Muscle of leg (tissue), 11 donors: ENCODE data around the gene EGFR. TPM values are rescaled to one million over a fixed set of nuclear protein-coding genes. Genes with fewer than 3 reads are reported as not detected.

Experiments used
- DNase-seq: peaks from one replicate; pipeline ENCODE4 v3.0.0; 2013
- H3K27ac ChIP-seq: one replicate; pipeline ENCODE4 v1.5.1; 2013; ENCODE audit warnings: mild to moderate bottlenecking, low read length, control low read depth
- H3K27me3 ChIP-seq: one replicate; pipeline ENCODE4 v1.6.1; 2013; ENCODE audit warnings: low read length; ENCODE audit not compliant: control insufficient read depth, insufficient read depth
- H3K36me3 ChIP-seq: one replicate; pipeline ENCODE4 v1.6.1; 2013; ENCODE audit warnings: low read length; ENCODE audit not compliant: control insufficient read depth, insufficient read depth
- H3K4me1 ChIP-seq: one replicate; pipeline ENCODE4 v1.6.1; 2013; ENCODE audit warnings: low read length; ENCODE audit not compliant: control insufficient read depth, insufficient read depth
- H3K4me3 ChIP-seq: one replicate; pipeline ENCODE4 v1.5.1; 2013; ENCODE audit warnings: low read length, control low read depth
- H3K9me3 ChIP-seq: replicated peaks from 2 replicates; pipeline ENCODE4 v1.6.1; 2013; ENCODE audit warnings: low read depth, low read length; ENCODE audit not compliant: control insufficient read depth
- WGBS: methylation state at CpG from one replicate; pipeline ENCODE4 v1.1.5; 2013; ENCODE audit warnings: missing lambda C conversion rate; ENCODE audit not compliant: insufficient coverage; 5-methylcytosine and 5-hydroxymethylcytosine counted together
- polyA plus RNA-seq, 8 donors: library from polyadenylated mRNA; unstranded; fragments of 120-200 nt; gene quantifications; one replicate each; pipeline versions ENCODE4 v1.2.1 to v1.2.3, GENCODE V29; 2013; ENCODE audit warnings: inconsistent platforms in 1 of 8, low replicate concordance in 1 of 8; ENCODE audit not compliant: insufficient read length in 8 of 8, insufficient read depth in 1 of 8
- total RNA-seq: library from RNA; stranded (reverse); fragments of 120-200 nt; gene quantifications from one replicate; pipeline ENCODE4 v1.2.4, GENCODE V29; 2013

Gene EGFR
- total and polyA plus RNA-seq, 9 donors, result 18.6 to 42.8 (median 25.5) TPM

DNA sequence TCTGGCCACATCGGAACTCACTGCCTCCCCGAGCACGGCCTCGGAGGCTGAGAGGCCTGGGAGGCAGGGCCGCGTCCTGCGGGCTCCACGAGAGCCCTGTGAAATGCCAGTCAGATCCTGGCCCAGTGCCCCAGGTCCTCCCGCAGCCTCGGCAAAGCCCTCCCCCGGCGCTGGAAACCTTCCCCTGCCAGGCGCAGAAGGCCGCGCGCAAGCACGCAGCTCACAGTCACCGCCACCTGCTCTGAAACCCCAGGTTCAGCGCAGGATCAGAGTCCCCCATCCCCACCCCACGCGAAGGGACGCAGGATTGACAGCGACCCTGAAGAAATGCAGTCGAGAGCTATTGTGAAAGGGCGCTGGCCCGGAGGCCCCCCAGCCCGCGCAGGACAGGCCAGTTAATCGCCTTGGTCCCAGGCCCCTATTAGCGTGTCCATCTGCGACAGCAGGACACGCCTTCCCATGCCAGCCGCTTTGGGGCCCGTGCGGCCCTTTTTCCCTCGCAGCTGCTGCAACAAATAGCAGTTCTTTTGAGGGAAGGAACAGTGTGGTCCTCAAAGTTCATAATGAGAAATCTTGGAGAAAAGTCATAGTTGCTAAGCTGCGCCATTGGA, 13.5 kb upstream of the EGFR start:
- 72% methylated on average over 35 of the region's 37 CpGs for WGBS
- Histone ChIP-seq H3K9me3 (no peaks in the 10 kb centered on the region), H3K4me1 (no peaks in the 10 kb centered on the region), H3K36me3 (no peaks in the 10 kb centered on the region), H3K27me3 (no peaks in the 10 kb centered on the region), H3K27ac (no peak overlapping the region), H3K4me3 (no peak overlapping the region)
- DNase-seq, result no peak

DNA sequence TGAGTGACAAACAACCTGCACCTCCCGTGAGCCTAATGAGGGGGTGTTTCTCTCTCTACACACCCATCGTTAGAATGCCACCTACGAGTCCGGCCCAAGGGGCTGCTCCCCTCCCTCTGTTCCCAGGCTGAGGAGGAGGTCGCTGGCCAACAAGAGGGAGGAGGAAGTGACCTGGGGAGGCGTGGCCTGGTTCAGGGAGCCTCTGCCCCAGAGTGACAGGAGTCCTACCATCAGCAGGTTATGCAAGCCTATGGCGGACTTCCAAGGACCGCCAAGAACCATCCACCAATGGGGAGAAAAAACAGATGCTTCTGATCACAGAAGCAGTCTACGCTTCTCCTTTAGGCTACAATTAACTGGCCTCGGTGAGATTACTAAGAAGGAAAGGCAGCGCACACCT, 12.3 kb upstream of the EGFR start:
- Histone ChIP-seq H3K36me3 (no peaks in the 10 kb centered on the region), H3K9me3 (no peaks in the 10 kb centered on the region), H3K27me3 (no peaks in the 10 kb centered on the region), H3K4me1 (no peaks in the 10 kb centered on the region), H3K4me3 (no peak overlapping the region), H3K27ac (no peak overlapping the region)
- WGBS, result 79% methylated on average over 6 of the region's 11 CpGs
- DNase-seq, result no peak

DNA sequence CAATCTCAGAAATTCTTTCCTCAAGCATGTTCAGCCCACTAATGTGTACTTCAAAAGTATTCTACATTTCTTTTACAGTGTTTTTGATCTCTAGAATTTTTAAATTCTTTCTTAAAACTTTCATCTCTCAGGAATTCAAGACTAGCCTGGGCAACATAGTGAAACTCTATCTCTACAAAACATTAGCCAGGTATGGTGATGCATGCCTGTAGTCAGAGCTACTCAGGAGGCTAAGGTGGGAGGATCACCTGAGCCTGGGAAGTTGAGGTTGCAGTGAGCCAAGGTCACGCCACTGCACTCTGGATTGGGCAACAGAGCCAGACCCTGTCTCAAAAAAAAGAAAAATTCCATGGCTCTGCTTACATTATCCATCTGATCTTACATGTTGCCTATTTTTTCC, 5.0 kb upstream of the EGFR start:
- Histone ChIP-seq H3K27me3 (peaks cover 15% of the 10 kb centered on the region), H3K27ac (no peak overlapping the region), H3K9me3 (no peaks in the 10 kb centered on the region), H3K36me3 (no peaks in the 10 kb centered on the region), H3K4me3 (no peak overlapping the region), H3K4me1 (peaks cover 11% of the 10 kb centered on the region)
- no peak for DNase-seq
- WGBS, result 100% methylated on average over 1 of the region's 1 CpG

DNA sequence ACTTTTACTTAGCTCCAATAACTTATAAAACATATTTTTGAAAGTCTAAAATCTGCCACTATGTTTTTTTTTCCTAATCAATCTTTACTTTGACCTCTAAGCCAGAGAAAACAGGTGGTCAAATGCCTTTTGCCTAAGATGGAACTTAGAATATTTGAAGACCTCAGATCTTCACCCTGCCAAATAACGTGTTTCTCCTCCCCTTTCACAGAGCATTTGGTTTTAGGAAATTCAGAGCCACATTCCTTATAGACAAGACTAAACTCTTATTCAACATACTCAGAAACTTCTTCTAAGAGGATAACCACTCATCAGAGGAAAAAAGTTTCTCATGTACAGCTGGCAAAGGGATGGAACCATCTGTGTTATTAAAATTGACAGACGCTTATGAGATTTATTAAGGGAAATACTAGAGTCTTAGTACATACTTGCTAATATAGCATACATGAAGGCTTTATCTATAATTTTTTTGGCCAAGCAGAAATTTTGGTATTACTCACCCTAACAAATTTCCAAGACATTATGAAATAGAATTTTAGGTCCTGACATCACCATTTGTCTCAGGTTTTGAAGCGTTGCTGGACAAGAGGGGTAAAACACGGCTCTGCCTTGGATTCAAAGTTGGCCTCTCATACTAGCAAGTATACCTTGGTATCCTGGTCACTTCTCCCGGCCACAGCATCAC, 2.6 kb upstream of the EGFR start:
- H3K27ac ChIP-seq, result no peak overlapping the region
- H3K4me3 ChIP-seq, result no peak overlapping the region
- DNase-seq, result no peak
- no peaks in the 10 kb centered on the region for H3K36me3 ChIP-seq
- 70% methylated on average over 3 of the region's 5 CpGs for WGBS
- peaks cover 17% of the 10 kb centered on the region for H3K4me1 ChIP-seq
- no peaks in the 10 kb centered on the region for H3K9me3 ChIP-seq
- peaks cover 26% of the 10 kb centered on the region for H3K27me3 ChIP-seq

DNA sequence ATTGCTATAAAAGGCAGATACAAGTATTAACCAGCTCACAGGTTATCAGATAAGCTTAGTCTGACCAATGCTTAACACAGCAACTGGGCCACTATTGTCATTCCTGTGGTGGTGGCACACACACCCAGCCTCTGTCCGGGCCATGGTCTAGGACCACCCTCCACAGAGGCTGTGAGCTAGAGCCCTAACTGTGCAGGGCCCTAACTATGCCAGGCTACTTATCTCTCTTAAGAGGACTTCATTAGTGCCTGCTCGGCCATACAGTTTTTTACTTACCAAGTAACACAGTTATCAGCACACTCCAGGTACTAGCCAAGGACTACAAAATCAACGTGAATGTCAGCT, 2.1 kb upstream of the EGFR start:
- no peaks in the 10 kb centered on the region for H3K36me3 ChIP-seq
- H3K27ac ChIP-seq, result no peak overlapping the region
- peaks cover 19% of the 10 kb centered on the region for H3K4me1 ChIP-seq
- DNase-seq, result no peak
- no peak overlapping the region for H3K4me3 ChIP-seq
- 100% methylated on average over 2 of the region's 3 CpGs for WGBS
- H3K27me3 ChIP-seq, result peaks cover 26% of the 10 kb centered on the region
- H3K9me3 ChIP-seq, result no peaks in the 10 kb centered on the region

DNA sequence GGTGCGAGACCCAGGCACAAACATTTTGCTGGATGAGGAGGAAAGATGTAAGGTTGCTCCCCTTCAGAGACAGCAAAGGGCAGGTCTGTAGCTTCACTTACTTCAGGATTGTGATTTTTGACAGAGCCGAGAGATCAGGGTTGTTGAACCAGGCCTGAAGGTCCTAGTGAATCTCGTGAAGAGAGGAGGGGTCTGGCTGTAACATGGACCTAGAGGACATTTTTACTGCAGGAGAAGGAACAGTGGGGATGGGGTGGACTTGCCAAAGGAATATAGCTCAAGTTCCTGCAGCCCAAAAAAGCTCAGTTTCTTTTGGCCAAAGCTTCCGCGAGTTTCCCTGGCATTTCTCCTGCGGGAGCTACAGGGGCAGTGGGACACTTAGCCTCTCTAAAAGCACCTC, 976 bp upstream of the EGFR start:
- Histone ChIP-seq H3K4me3 (no peak overlapping the region), H3K36me3 (no peaks in the 10 kb centered on the region), H3K4me1 (peaks cover 22% of the 10 kb centered on the region), H3K9me3 (no peaks in the 10 kb centered on the region), H3K27ac (no peak overlapping the region), H3K27me3 (peaks cover 26% of the 10 kb centered on the region)
- DNase-seq, result peak; percentile 35
- 66% methylated on average over 6 of the region's 6 CpGs for WGBS

DNA sequence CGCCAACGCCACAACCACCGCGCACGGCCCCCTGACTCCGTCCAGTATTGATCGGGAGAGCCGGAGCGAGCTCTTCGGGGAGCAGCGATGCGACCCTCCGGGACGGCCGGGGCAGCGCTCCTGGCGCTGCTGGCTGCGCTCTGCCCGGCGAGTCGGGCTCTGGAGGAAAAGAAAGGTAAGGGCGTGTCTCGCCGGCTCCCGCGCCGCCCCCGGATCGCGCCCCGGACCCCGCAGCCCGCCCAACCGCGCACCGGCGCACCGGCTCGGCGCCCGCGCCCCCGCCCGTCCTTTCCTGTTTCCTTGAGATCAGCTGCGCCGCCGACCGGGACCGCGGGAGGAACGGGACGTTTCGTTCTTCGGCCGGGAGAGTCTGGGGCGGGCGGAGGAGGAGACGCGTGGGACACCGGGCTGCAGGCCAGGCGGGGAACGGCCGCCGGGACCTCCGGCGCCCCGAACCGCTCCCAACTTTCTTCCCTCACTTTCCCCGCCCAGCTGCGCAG, 424 bp downstream of the EGFR start:
- Histone ChIP-seq H3K4me3 (peak overlapping the region; percentile 76), H3K27ac (peak overlapping the region; percentile 53), H3K9me3 (no peaks in the 10 kb centered on the region), H3K27me3 (peaks cover 26% of the 10 kb centered on the region), H3K36me3 (no peaks in the 10 kb centered on the region), H3K4me1 (peaks cover 24% of the 10 kb centered on the region)
- WGBS, result under 1% methylated on average over 70 of the region's 70 CpGs
- peak; percentile 72 for DNase-seq

DNA sequence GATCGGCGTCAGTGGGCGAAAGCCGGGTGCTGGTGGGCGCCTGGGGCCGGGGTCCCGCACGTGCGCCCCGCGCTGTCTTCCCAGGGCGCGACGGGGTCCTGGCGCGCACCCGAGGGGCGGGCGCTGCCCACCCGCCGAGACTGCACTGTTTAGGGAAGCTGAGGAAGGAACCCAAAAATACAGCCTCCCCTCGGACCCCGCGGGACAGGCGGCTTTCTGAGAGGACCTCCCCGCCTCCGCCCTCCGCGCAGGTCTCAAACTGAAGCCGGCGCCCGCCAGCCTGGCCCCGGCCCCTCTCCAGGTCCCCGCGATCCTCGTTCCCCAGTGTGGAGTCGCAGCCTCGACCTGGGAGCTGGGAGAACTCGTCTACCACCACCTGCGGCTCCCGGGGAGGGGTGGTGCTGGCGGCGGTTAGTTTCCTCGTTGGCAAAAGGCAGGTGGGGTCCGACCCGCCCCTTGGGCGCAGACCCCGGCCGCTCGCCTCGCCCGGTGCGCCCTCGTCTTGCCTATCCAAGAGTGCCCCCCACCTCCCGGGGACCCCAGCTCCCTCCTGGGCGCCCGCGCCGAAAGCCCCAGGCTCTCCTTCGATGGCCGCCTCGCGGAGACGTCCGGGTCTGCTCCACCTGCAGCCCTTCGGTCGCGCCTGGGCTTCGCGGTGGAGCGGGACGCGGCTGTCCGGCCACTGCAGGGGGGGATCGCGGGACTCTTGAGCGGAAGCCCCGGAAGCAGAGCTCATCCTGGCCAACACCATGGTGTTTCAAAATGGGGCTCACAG, 1.1 kb downstream of the EGFR start:
- Histone ChIP-seq H3K27me3 (peaks cover 26% of the 10 kb centered on the region), H3K4me1 (peaks cover 26% of the 10 kb centered on the region), H3K4me3 (peak overlapping the region; percentile 76), H3K36me3 (no peaks in the 10 kb centered on the region), H3K27ac (peak overlapping the region; percentile 53), H3K9me3 (no peaks in the 10 kb centered on the region)
- peak; percentile 42 for DNase-seq
- under 1% methylated on average over 73 of the region's 78 CpGs for WGBS

DNA sequence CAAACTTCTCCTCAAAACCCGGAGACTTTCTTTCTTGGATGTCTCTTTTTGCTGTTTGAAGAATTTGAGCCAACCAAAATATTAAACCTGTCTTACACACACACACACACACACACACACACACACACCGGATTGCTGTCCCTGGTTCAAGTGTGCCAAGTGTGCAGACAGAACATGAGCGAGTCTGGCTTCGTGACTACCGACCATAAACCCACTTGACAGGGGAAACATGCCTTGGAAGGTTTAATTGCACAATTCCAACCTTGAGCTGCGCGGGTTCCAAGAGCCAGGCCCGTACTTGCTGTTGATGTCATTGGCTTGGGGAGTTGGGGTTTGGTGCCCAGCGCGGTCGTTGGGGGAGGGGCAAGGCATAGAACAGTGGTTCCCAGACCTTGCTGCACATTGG, 1.7 kb downstream of the EGFR start:
- peak overlapping the region; percentile 76 for H3K4me3 ChIP-seq
- H3K4me1 ChIP-seq, result peaks cover 28% of the 10 kb centered on the region
- WGBS, result 52% methylated on average over 6 of the region's 11 CpGs
- peak overlapping the region; percentile 53 for H3K27ac ChIP-seq
- H3K9me3 ChIP-seq, result no peaks in the 10 kb centered on the region
- H3K36me3 ChIP-seq, result peaks cover 2% of the 10 kb centered on the region
- H3K27me3 ChIP-seq, result peaks cover 26% of the 10 kb centered on the region
- DNase-seq, result peak; percentile 60

DNA sequence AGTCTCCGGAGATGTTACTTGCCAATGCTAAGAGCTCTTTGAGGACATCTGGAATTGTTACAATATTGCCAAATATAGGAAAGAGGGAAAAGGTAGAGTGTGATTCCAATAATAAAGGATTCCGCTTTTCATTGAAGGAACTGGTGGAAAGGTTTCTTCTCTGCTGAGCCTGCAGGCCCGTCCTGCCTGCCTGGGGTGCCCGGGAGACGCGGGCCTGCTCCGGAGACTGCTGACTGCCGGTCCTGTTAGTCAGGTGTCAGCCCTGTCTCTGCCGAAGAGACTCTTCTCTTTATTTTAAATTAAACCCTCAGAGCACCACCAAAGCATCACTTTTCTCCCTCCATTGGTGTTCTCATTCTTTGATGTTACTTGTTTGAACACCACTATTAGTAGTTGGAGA, 2.2 kb downstream of the EGFR start:
- Histone ChIP-seq H3K4me1 (peaks cover 30% of the 10 kb centered on the region), H3K36me3 (peaks cover 4% of the 10 kb centered on the region), H3K9me3 (no peaks in the 10 kb centered on the region), H3K4me3 (peak overlapping the region; percentile 76), H3K27ac (peak overlapping the region; percentile 39), H3K27me3 (peaks cover 26% of the 10 kb centered on the region)
- DNase-seq, result peak; percentile 41
- 60% methylated on average over 7 of the region's 9 CpGs for WGBS
